ENCODE data around the gene ELP5. TPM values are rescaled to one million over a fixed set of nuclear protein-coding genes. Genes with fewer than 3 reads are reported as not detected.
A peak's percentile ranks its signal among the peaks of the same experiment; 100 is the strongest.

Gene ELP5
- total RNA-seq, 1 experiment from 2014 or later: 49.6 TPM

- Histone ChIP-seq H4K8ac (replicated peaks; ENCODE audit: insufficient read length, low read depth, low read length) (no peak overlapping the region), H3K27me3 (ENCODE audit: insufficient read depth, low read length) (no peaks in the 10 kb centered on the region), H3K79me2 (ENCODE audit: insufficient read depth, low read length) (peaks cover 15% of the 10 kb centered on the region; the same call in 1 of the 2 replicates), H3K14ac (ENCODE audit: insufficient read depth, low read length) (no peak overlapping the region), H3K4me2 (ENCODE audit: insufficient read depth, insufficient read length, low read length) (no peak overlapping the region), H3K79me1 (ENCODE audit: insufficient read depth, low read depth, low read length, poor library complexity, severe bottlenecking) (peaks cover 13% of the 10 kb centered on the region), H4K20me1 (ENCODE audit: control insufficient read depth, insufficient read depth, insufficient read length) (no peaks in the 10 kb centered on the region), H3K56ac (ENCODE audit: insufficient read length, low read depth, low read length) (no peak overlapping the region), H2BK20ac (ENCODE audit: low read depth, low read length, poor library complexity, severe bottlenecking) (no peak overlapping the region), H3K23me2 (ENCODE audit: insufficient read length, low read depth, low read length, poor library complexity, severe bottlenecking) (peaks cover 5% of the 10 kb centered on the region), H3K9ac (ENCODE audit: extremely low read depth, insufficient read length, low read length) (no peak overlapping the region), H3K27ac (ENCODE audit: insufficient read length, low read depth, low read length) (no peak overlapping the region), H2BK5ac (ENCODE audit: insufficient read length, low read length) (no peak overlapping the region), H4K5ac (ENCODE audit: insufficient read length, low read depth, low read length) (no peak overlapping the region), H3K23ac (ENCODE audit: insufficient read length, low read depth, low read length) (no peak overlapping the region), H2BK15ac (ENCODE audit: low read depth, low read length) (no peak overlapping the region), H2AFZ (ENCODE audit: low read length) (no peak overlapping the region), H2AK5ac (ENCODE audit: insufficient read length, low read length) (no peak overlapping the region), H2BK12ac (ENCODE audit: insufficient read length, low read depth, low read length) (no peak overlapping the region), H3K9me3 (ENCODE audit: control insufficient read depth, low read depth, low read length) (no peaks in the 10 kb centered on the region), H3K18ac (ENCODE audit: insufficient read length, low read depth, low read length) (no peak overlapping the region), H3T11ph (ENCODE audit: low read length) (no peak overlapping the region), H3K4me1 (ENCODE audit: insufficient read depth, low read length) (no peaks in the 10 kb centered on the region), H4K91ac (ENCODE audit: insufficient read length, low read depth, low read length) (no peak overlapping the region), H2BK120ac (ENCODE audit: low read depth, low read length, poor library complexity, severe bottlenecking) (no peak overlapping the region), H3K4ac (ENCODE audit: low read depth, low read length) (no peak overlapping the region)
- TF ChIP-seq, protein P1, sequence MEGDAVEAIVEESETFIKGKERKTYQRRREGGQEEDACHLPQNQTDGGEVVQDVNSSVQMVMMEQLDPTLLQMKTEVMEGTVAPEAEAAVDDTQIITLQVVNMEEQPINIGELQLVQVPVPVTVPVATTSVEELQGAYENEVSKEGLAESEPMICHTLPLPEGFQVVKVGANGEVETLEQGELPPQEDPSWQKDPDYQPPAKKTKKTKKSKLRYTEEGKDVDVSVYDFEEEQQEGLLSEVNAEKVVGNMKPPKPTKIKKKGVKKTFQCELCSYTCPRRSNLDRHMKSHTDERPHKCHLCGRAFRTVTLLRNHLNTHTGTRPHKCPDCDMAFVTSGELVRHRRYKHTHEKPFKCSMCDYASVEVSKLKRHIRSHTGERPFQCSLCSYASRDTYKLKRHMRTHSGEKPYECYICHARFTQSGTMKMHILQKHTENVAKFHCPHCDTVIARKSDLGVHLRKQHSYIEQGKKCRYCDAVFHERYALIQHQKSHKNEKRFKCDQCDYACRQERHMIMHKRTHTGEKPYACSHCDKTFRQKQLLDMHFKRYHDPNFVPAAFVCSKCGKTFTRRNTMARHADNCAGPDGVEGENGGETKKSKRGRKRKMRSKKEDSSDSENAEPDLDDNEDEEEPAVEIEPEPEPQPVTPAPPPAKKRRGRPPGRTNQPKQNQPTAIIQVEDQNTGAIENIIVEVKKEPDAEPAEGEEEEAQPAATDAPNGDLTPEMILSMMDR (conservative IDR thresholded peaks at IDR 0.05): no peak
- Mint-ChIP-seq H3K27me3 (ENCODE audit: low read depth) (no peaks in the 10 kb centered on the region; the same call in 1 of the 2 replicates), H3K36me3 (ENCODE audit: insufficient read depth in 1 of 3, low read depth in 3 of 3) (peaks cover 35 to 69% (median 62%) of the 10 kb centered on the region in 3 experiments; a peak in 6 of 7 replicates), H3K9me3 (no peaks in the 10 kb centered on the region), H3K4me3 (peak overlapping the region in 1 of 2 experiments; percentile 48; a peak in 1 of 5 replicates), H3K27ac (no peak overlapping the region), H3K4me1 (peaks cover 17 to 18% of the 10 kb centered on the region in 2 experiments)
- no peak for DNase-seq
- WGBS (ENCODE audit: extremely low coverage, insufficient read length, low lambda C conversion rate): no CpG with 5 or more reads among the region's 19 CpGs
These were observed 22.5 kb upstream of the ELP5 start for GRCh38 chr17:7229504-7229903.
